Measurements from ENCODE around the gene PAM.

- TF ChIP-seq GATA3 (IDR thresholded peaks at IDR 0.05; ENCODE audit: low read depth, low read length) (no peak), GATA2 (IDR thresholded peaks at IDR 0.05; ENCODE audit: low read depth, low read length) (no peak)
Observed at GRCh38 chr5:102927007-102927406, 171.9 kb downstream of the PAM start.
